CMK (cell line): ENCODE results near the gene LRRK1.

Experiments
- DNase-seq: peaks from one replicate; pipeline ENCODE4 v3.0.0-alpha.2; 2010; ENCODE audit warnings: low read depth

The LRRK1 gene

GRCh38 chr15:101024706-101025500 is 105.7 kb downstream of the LRRK1 start:
- no peak for DNase-seq

- no peak for DNase-seq
Observed at GRCh38 chr15:101025501-101025885, 106.3 kb downstream of the LRRK1 start.

GRCh38 chr15:101025896-101026631 is 106.9 kb downstream of the LRRK1 start:
- DNase-seq: no peak

GRCh38 chr15:101026656-101027272 is 107.6 kb downstream of the LRRK1 start:
- no peak for DNase-seq

- DNase-seq: no peak
Observed at GRCh38 chr15:101027273-101027901, 108.2 kb downstream of the LRRK1 start.

GRCh38 chr15:101027920-101028319 is 108.8 kb downstream of the LRRK1 start:
- no peak for DNase-seq

- DNase-seq: no peak
Observed at GRCh38 chr15:101028321-101028720, 109.2 kb downstream of the LRRK1 start.

- DNase-seq: no peak
Observed at GRCh38 chr15:101028772-101029438, 109.7 kb downstream of the LRRK1 start.

- no peak for DNase-seq
Observed at GRCh38 chr15:101029971-101030661, 111.0 kb downstream of the LRRK1 start.

- no peak for DNase-seq
Observed at GRCh38 chr15:101031213-101031612, 112.1 kb downstream of the LRRK1 start.

- no peak for DNase-seq
Observed at GRCh38 chr15:101033801-101034200, 114.6 kb downstream of the LRRK1 start.

GRCh38 chr15:101035611-101036010 is 116.5 kb downstream of the LRRK1 start:
- no peak for DNase-seq

GRCh38 chr15:101036189-101036588 is 117.0 kb downstream of the LRRK1 start:
- DNase-seq: no peak

- no peak for DNase-seq
Observed at GRCh38 chr15:101037090-101037830, 118.1 kb downstream of the LRRK1 start.

- no peak for DNase-seq
Observed at GRCh38 chr15:101038327-101039003, 119.3 kb downstream of the LRRK1 start.

- DNase-seq: no peak
Observed at GRCh38 chr15:101039461-101039860, 120.3 kb downstream of the LRRK1 start.

GRCh38 chr15:101042320-101042719 is 123.2 kb downstream of the LRRK1 start:
- DNase-seq: no peak

- DNase-seq: no peak
Observed at GRCh38 chr15:101043011-101043410, 123.9 kb downstream of the LRRK1 start.

- DNase-seq: no peak
Observed at GRCh38 chr15:101043911-101044624, 124.9 kb downstream of the LRRK1 start.
